Small intestine (tissue), 7 donors: ENCODE data around the gene LTO1. TPM values are rescaled to one million over a fixed set of nuclear protein-coding genes. Genes with fewer than 3 reads are reported as not detected.
"Not testable (repeated sequence)": the region's sequence is repeated elsewhere in the genome, so short reads cannot be mapped to it uniquely, and the experiment has no call there.

Experiments
- DNase-seq, 2 donors: peaks; one replicate each; pipeline versions ENCODE4 v3.0.0 to v3.0.0-alpha.2; 2013
- FAIRE-seq: peaks from 2 replicates; lab custom pipeline; 2012; peaks lifted over from hg19 to GRCh38; lab: Jason Lieb, UNC
- H3K27ac ChIP-seq, 3 donors: one replicate each; pipeline ENCODE4 v1.5.1; 2013; ENCODE audit warnings: low read length in 2 of 3, mild to moderate bottlenecking in 2 of 3, control low read depth in 1 of 3, inconsistent platforms in 1 of 3, low read depth in 1 of 3, moderate library complexity in 1 of 3
- H3K27me3 ChIP-seq, 3 donors: one replicate each; pipeline ENCODE4 v1.6.1; 2013; ENCODE audit warnings: low read length in 3 of 3, inconsistent platforms in 1 of 3; ENCODE audit not compliant: control insufficient read depth in 3 of 3, insufficient read depth in 3 of 3
- H3K36me3 ChIP-seq, 3 donors: one replicate each; pipeline ENCODE4 v1.6.1; 2013; ENCODE audit warnings: low read length in 3 of 3, inconsistent platforms in 1 of 3, low read depth in 1 of 3, mild to moderate bottlenecking in 1 of 3, moderate library complexity in 1 of 3; ENCODE audit not compliant: control insufficient read depth in 3 of 3, insufficient read depth in 2 of 3
- H3K4me1 ChIP-seq, 3 donors: one replicate each; pipeline ENCODE4 v1.6.1; 2013; ENCODE audit warnings: low read length in 2 of 3, inconsistent platforms in 1 of 3, low read depth in 1 of 3, mild to moderate bottlenecking in 1 of 3, moderate library complexity in 1 of 3; ENCODE audit not compliant: control insufficient read depth in 3 of 3, insufficient read depth in 2 of 3
- H3K4me3 ChIP-seq, 3 donors: one replicate each; pipeline ENCODE4 v1.5.1; 2013; ENCODE audit warnings: low read length in 3 of 3, control low read depth in 1 of 3, inconsistent platforms in 1 of 3, low read depth in 1 of 3, mild to moderate bottlenecking in 1 of 3, moderate library complexity in 1 of 3
- H3K9me3 ChIP-seq, 2 donors: one replicate each; pipeline ENCODE4 v1.6.1; 2013; ENCODE audit warnings: low read depth in 1 of 2, low read length in 1 of 2; ENCODE audit not compliant: control insufficient read depth in 2 of 2, insufficient read depth in 1 of 2
- WGBS, 3 donors: extraction: QIAGEN DNeasy Blood & Tissue Kit; methylation state at CpG; one replicate each; pipeline ENCODE4 v1.1.7; 2013; 5-methylcytosine and 5-hydroxymethylcytosine counted together
- polyA plus RNA-seq, 4 donors: library from polyadenylated mRNA; stranded (reverse) in 3 of 4; unstranded in 1 of 4; fragments of 200-250 nt in 3 of 4; fragments of 120-200 nt in 1 of 4; gene quantifications; one replicate each; pipeline versions ENCODE4 v1.2.1 to v1.2.3, GENCODE V29; 2013
- donor health status: healthy with polysubstance abuse.
- donor health status: control.
- donor health status: control.
- donor health status: Bipolar disorder and iron deficiency.
- donor health status: healthy.

Gene LTO1
- polyA plus RNA-seq, 4 donors = 14.6 to 21.1 (median 17.7) TPM

DNA sequence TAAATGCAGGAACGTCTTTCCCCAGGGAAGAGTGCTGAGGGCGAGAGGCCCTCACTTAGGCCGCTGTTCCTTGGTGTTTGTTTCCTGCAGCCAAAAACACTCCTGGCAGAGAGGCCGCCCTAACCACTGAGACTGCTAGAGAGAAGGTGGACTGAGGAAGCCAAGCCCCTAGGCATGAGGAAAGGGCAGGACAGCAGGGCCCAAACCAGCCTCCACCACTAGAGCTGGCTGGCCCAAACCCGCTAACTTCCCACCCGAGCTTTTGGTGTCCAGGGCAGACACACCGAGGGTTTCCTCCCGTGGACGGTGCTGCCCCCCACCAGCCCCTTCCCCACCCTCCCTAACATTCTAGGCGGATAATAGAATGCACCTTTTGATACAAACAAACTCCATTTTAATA, 22.7 kb upstream of the LTO1 start:
- Histone ChIP-seq H3K9me3 (peaks cover 0 to 1% of the 10 kb centered on the region in 2 donors), H3K36me3 (no peaks in the 10 kb centered on the region), H3K27ac (no peak overlapping the region), H3K4me3 (no peak overlapping the region), H3K4me1 (peaks cover 0 to 24% (median 0%) of the 10 kb centered on the region in 3 donors), H3K27me3 (peaks cover 5 to 22% (median 16%) of the 10 kb centered on the region in 3 donors)
- FAIRE-seq = no peak
- no peak for DNase-seq
- 83 to 86% (median 85%) methylated on average over 10 of the region's 10 CpGs for WGBS, 3 donors

DNA sequence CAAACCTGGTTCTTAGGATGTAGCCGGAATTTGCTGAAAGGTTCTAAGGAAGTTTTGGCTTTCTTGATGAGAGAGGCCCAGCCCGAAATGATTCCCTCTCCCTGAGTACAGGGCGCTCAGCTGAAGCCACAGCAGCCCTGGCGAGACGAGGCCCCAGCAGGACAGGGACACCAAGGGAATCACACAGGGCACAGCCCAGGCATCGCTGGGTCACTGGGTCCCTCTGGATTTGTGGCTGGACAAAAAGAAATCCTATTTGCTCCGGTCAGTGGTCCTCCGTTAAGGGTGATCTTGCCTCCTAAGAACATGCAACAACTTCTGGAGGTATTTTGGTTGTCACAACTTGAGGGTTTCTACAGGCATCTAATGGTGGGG, 22.3 kb upstream of the LTO1 start:
- Histone ChIP-seq H3K9me3 (no peaks in the 10 kb centered on the region), H3K36me3 (no peaks in the 10 kb centered on the region), H3K27me3 (peaks cover 5 to 18% (median 14%) of the 10 kb centered on the region in 3 donors), H3K4me1 (peaks cover 0 to 20% (median 0%) of the 10 kb centered on the region in 3 donors), H3K4me3 (no peak overlapping the region), H3K27ac (no peak overlapping the region)
- DNase-seq = no peak
- FAIRE-seq = no peak
- WGBS, 3 donors = 90 to 91% (median 90%) methylated on average over 8 of the region's 8 CpGs

GRCh38 chr11:69696749-69697468, 21.8 kb upstream of the LTO1 start:
- FAIRE-seq = no peak

DNA sequence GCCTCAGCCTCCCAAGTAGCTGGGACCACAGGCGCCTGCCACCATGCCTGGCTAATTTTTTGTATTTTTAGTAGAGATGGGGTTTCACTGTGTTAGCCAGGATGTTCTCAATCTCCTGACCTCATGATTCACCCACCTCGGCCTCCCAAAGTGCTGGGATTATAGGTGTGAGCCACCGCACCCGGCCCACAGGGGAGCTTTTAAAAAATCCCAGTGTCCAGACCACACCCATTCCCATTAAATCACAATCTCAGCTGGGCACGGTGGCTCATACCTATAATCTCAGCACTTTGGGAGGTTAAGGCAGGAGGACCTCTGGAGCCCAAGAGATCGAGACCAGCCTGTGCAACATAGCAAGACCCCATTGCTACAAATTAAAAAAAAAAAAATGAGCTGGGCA, 20.8 kb upstream of the LTO1 start:
- H3K27ac ChIP-seq, H3K9me3 ChIP-seq, H3K4me3 ChIP-seq, FAIRE-seq, DNase-seq, H3K36me3 ChIP-seq, H3K4me1 ChIP-seq: not testable (repeated sequence)
- H3K27me3 ChIP-seq = peaks cover 0 to 12% (median 6%) of the 10 kb centered on the region in 3 donors
- 35 to 78% (median 64%) methylated on average over 6 of the region's 6 CpGs for WGBS, 3 donors

More at GRCh38 chr11:69696749-69697468, 21.8 kb upstream of the LTO1 start:
- Histone ChIP-seq H3K36me3 (no peaks in the 10 kb centered on the region), H3K4me1 (peaks cover 0 to 16% (median 0%) of the 10 kb centered on the region in 3 donors), H3K9me3 (no peaks in the 10 kb centered on the region), H3K27me3 (peaks cover under 1 to 14% (median 12%) of the 10 kb centered on the region in 3 donors), H3K4me3 (no peak overlapping the region), H3K27ac (no peak overlapping the region)
- 70 to 73% (median 71%) methylated on average over 15 of the region's 15 CpGs for WGBS, 3 donors
- DNase-seq = no peak

- Histone ChIP-seq H3K9me3 (no peaks in the 10 kb centered on the region), H3K27ac (no peak overlapping the region), H3K4me3 (no peak overlapping the region), H3K4me1 (peaks cover 0 to 4% (median 0%) of the 10 kb centered on the region in 3 donors), H3K36me3 (no peaks in the 10 kb centered on the region), H3K27me3 (peaks cover 0 to 12% (median 2%) of the 10 kb centered on the region in 3 donors)
- no peak for FAIRE-seq
- no peak for DNase-seq
- 42 to 77% (median 49%) methylated on average over 7 of the region's 7 CpGs for WGBS, 3 donors
Measured at GRCh38 chr11:69695581-69695980, 20.4 kb upstream of the LTO1 start.

GRCh38 chr11:69694781-69695180, 19.6 kb upstream of the LTO1 start:
- H3K27me3 ChIP-seq = peaks cover 0 to 12% (median 0%) of the 10 kb centered on the region in 3 donors
- no peaks in the 10 kb centered on the region for H3K4me1 ChIP-seq
- 76 to 88% (median 82%) methylated on average over 10 of the region's 10 CpGs for WGBS, 3 donors
- no peaks in the 10 kb centered on the region for H3K9me3 ChIP-seq
- FAIRE-seq (no peak), DNase-seq (no peak)
- H3K27ac ChIP-seq = no peak overlapping the region
- no peaks in the 10 kb centered on the region for H3K36me3 ChIP-seq
- H3K4me3 ChIP-seq = no peak overlapping the region

DNA sequence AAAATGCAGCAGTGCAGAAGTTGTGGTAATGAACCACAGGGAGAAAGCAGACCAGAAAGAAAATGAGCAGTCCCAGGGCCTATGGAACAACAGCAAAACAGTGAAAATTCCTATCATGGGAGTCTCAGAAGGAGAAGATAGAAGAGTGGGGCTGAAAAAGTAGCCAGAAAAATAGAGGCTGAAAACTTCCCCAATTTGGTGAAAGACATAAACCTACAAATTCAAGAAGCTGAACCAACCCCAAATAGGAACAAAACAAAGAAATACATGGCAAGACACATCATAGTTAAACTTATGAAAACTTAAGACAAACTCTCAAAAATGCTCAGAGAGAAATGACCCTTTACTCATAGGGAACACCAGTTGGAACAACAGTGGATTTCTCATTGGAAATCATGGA, 17.3 kb upstream of the LTO1 start:
- Histone ChIP-seq H3K4me3 (no peak overlapping the region), H3K36me3 (no peaks in the 10 kb centered on the region), H3K9me3 (peaks cover 0 to 4% of the 10 kb centered on the region in 2 donors), H3K27me3 (peaks cover 0 to 12% (median 0%) of the 10 kb centered on the region in 3 donors), H3K4me1 (peaks cover 0 to 4% (median 0%) of the 10 kb centered on the region in 3 donors), H3K27ac (no peak overlapping the region)
- DNase-seq = no peak
- no peak for FAIRE-seq

GRCh38 chr11:69691463-69691862, 16.3 kb upstream of the LTO1 start:
- no peak overlapping the region for H3K27ac ChIP-seq
- H3K4me3 ChIP-seq = no peak overlapping the region
- H3K4me1 ChIP-seq = peaks cover 0 to 7% (median 0%) of the 10 kb centered on the region in 3 donors
- no peak for FAIRE-seq
- WGBS, 3 donors = 83 to 88% (median 85%) methylated on average over 2 of the region's 2 CpGs
- peaks cover 0 to 5% (median 0%) of the 10 kb centered on the region in 3 donors for H3K27me3 ChIP-seq
- no peaks in the 10 kb centered on the region for H3K36me3 ChIP-seq
- H3K9me3 ChIP-seq = peaks cover 0 to 4% of the 10 kb centered on the region in 2 donors
- no peak for DNase-seq
